NCI-H1436 treated with DMSO at 0.1 percent for 48 hours (cell line): Measurements from ENCODE around the gene DGUOK.

Source experiments
- DNase-seq: peaks from one replicate; lab custom pipeline; 2025; lab: John Stamatoyannopoulos, UW

Gene DGUOK

DNA sequence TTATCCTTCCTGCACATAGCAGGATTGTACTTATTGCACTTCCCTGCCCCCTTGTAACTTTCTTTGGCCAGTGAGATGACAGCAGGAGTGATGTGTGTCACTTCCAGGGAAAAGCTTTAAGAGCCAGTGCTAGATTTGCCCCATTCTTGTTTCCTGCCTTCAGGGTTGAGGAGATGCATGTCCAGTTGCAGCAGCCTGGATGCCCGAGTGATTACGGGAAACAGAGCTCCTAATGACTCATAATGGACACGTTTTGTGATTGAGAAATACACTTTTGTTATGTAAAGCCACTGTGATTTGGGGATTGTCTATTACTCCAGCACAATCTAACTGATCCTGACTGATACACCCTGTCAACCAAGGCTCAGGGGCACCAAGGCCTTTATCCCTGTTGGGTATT, 53.0 kb downstream of the DGUOK start:
- DNase-seq: no peak

DNA sequence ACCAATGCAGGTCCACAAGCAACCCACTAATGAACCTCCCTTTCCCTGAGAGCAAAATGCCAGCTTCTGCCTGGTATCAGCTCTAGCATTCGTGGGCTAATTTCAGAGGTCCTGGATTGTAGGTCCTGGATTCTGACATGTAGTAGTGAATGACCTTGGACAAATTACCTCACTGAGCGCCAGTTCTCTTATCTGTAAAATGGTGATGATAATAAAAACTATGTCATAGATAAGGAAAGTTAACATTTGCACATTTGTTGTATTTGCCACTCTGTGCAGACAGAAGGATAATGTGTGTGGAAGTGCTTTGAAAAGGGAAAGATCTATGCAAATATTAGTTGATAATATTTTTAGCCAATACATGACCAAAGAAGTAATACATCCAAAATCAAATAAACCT, 53.9 kb downstream of the DGUOK start:
- DNase-seq: no peak

- DNase-seq: no peak
Measured at GRCh38 chr2:73981081-73982001, 54.7 kb downstream of the DGUOK start.

DNA sequence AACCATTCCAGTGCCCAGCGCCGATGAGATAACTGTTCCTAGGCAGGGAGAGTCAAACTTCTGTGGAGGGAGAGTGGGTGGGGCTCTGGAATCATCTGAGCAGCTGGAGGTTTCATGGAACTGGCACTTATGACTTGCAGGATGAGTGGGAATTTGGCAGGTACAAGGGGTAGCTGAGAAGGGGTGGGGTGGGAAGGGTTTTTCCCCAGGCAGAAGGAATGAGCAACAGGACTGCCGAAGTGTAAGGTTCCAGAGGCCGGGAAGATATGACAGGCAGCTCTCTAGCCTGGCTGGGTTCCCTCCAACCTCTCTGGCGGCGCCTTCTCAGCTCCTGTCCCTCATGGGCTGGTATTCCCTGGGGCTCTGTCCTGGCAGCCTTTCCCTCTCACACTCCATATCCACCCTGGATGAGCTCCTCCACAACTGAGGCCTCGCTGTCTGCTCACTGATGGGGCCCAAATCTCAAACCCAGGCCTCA, 55.5 kb downstream of the DGUOK start:
- DNase-seq: no peak

DNA sequence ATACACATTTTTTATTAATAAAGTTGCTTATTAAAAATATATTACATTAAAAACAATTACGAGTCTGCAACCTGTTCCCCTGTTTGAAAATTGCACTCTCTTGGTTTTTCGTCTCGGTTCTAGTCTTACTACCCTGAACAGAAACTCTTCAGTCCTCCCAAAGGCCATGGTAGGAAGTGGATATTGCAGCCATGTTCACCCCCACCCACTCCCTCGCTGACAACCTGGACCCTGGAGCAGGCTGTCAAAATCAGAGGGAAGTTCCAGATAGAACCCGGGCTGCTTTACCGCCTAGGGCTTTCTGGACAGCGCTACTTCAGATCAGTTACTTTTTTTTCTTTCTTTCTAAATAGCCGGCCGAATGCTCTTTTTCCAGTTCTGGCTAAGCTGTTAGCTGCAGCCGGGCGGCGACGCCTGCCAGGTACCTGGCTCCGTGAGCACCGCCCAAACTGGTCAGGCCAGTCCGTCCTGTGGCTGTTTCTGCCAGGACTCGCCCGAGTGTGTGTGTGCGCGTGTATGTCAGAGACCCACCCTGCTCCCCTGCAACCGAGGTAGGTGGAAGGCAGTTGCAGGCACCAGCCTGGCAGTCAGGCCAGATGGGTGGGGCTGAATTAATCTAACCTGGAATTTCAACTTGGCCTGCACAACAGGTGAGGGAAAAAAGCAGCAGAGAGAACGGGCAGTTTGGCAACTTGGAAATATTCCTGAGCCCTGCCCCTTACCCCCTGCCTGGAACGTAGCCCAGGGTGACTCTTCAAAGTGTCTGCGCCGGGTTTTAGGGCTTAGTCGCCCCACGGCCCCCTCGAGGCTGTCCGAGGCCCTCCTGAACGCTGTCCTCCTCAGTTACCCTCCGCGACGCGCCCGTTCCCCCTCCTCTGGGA, 56.9 kb downstream of the DGUOK start:
- DNase-seq: no peak

GRCh38 chr2:73984203-73984921, 57.7 kb downstream of the DGUOK start, which contains the start of gene TET3:
TSS of gene TET3 (plus strand) at chr2:73984910. CDS start at chr2:73986404, 1,494 bp downstream.
- no peak for DNase-seq

DNA sequence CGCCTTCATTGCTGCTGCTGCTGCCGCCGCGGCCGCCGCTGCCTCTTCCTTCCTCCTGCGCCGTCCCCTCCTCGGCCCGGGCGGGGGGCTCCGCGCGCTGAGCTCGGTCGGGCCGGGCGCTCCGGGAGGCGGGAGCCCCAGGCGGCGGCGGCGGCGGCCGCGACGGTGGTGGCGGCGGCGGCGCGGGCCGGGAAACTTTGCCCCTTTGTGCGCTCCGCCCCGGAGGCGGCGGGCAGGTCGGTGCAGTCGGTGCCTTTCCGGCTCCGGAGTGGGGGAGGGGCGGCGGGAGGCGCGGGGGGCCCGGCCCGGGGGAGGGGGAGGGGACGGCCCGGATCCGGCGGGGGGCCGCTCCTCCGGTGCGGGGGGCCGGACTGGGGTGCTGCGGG, 58.2 kb downstream of the DGUOK start:
- DNase-seq: no peak

DNA sequence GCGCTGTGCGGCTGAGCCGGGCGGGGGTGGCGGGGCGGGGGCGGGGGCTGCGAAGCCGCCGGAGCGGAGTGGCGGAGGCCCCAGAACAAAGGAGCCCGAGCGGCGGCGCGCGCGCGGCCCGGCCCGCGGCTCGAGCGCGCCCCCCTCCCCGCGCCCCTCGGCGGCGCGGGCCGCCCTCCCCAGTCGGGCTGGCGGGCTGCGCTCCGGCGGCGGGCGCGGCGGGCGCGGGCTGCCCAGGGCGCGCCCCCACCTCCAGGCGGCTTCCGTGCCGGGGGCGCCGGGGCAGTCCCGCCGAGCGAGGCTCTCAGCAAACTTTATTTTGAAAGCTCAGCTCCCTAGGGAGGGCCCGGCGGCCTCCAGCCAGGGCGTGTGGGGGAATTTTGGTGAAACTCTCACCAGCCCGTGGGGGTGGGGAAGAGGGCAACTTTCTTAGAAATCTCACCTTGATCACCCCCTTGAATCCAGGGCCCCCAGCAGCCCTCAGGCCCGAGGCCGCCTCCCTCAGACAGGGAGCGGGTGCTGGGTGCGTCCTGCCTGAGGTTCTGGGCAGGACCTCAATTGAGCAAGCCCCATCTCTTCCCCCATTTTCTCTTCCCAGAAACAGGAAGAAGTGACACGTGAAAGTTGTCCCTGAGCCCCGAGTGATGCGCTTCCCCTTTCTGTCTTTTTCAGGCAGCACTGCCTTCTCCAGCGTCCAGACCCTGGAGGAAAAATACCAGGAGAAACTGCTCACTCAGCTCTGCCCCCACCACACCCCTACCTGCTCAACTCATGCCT, 58.8 kb downstream of the DGUOK start:
- no peak for DNase-seq

DNA sequence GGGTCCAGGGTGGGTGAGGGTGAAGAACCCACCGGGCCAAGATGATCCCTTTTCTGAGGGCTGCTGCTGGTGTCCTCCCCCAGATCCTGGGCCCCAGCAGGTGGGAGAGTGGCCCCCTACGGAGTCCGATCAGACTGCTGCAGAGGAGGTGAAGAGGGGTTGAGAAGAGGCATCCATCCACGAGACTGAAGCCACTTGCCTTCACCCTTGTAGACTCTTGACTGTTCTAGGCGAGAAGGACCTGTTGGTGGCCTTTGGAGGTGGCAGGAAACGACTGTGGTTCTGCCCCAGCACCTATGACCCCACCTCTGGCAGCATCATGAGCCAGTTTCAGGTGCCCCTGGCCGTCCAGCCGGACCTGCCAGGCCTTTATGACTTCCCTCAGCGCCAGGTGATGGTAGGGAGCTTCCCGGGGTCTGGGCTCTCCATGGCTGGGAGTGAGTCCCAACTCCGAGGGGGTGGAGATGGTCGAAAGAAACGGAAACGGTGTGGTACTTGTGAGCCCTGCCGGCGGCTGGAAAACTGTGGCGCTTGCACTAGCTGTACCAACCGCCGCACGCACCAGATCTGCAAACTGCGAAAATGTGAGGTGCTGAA, 59.5 kb downstream of the DGUOK start:
- no peak for DNase-seq

- no peak for DNase-seq
Measured at GRCh38 chr2:73987109-73987947, 60.6 kb downstream of the DGUOK start.

DNA sequence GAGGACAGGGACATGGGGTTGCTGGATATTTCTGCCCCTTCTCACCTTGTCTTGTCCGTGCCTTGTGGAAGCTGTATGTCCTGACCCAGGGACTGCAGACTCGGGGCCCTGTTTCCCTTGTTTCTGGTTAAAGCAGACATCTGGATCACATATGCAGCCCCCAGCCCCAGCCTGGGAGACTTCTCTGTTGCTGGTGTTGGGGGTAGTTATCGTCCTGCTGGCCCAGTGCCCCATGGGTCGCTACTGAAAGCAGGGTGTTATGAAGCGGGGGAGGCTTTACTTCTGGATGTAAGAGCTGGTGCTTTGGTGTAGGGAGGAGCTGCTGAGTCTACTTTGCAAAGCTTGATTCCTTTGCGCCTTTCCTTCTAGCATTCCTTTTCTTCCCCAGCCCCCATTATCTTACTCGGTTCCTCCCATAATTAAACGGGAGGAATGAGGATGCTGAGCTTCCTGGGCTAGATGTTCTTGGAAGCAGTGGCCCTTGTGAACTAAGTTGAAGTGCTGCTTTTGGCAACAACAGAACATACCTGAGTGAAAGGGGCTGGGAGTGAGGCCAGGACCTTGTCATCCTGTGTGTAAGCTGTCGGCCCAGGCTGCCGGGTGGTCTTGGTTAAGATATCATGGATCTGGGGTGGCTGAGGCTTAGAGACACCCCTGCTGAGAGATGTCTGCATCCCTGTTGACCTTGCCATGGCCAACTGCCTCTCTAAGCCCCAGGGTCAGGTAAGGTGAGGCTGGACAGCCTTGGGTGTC, 61.4 kb downstream of the DGUOK start:
- DNase-seq: no peak

DNA sequence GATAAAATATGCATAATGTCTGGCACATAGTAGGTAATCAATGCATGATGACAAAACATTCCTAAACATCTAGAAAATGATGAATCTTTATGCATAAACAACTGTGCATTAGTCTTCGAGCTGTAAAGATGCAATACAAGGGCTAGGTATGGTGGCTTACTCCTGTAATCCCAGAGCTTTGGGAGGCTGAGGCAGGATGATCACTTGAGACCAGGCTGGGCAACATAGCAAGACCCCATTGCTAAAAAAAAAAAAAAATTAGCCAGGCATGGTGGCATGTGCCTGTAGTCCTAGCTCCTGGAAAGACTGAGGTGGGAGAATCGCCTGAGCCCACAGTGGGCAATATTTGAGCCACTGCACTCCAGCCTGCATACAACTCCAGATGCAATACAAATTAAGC, 63.3 kb downstream of the DGUOK start:
- DNase-seq: no peak

GRCh38 chr2:73990531-73990930, 63.9 kb downstream of the DGUOK start:
- DNase-seq: no peak

DNA sequence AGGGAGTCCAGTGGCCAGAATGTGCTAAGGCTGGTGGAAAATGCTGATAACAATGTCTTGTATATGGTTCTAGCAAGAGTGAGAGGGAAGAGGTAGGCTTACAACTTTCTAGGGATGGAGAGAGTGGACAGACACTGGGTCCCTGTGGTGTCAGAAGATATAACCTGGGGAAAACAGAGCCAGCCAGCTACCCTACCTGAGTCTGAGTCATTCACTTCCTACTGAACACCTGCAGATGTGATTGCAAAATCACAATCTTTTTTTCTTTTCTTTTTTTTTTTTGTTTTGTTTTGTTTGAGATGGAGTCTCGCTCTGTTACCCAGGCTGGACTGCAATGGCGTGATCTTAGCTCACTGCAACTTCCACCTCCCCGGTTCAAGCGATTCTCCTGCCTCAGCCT, 65.4 kb downstream of the DGUOK start:
- DNase-seq: no peak

DNA sequence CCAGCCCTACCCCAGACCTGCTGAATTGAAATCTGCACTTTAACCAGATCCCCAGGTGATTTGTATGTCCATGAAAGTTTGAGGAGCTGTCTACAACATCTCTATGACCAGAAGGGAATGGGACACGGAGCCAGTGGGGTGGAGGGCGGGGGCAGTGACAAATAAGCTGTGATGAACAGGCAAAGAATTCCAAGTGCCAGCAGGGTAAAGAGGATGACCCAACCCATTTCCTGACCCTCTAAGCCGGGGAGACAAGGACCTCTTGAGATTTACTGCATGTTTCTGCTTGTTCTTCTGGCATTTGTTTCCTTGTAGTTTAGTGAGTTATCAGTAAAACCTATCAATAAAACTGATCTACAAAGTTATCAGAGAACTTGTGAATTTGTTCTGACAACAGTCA, 66.7 kb downstream of the DGUOK start:
- DNase-seq: no peak

GRCh38 chr2:73993778-73994177, 67.1 kb downstream of the DGUOK start:
- no peak for DNase-seq

- DNase-seq: no peak
Measured at GRCh38 chr2:73994178-73994831, 67.6 kb downstream of the DGUOK start.

GRCh38 chr2:73995810-73996209, 69.1 kb downstream of the DGUOK start:
- DNase-seq: no peak

DNA sequence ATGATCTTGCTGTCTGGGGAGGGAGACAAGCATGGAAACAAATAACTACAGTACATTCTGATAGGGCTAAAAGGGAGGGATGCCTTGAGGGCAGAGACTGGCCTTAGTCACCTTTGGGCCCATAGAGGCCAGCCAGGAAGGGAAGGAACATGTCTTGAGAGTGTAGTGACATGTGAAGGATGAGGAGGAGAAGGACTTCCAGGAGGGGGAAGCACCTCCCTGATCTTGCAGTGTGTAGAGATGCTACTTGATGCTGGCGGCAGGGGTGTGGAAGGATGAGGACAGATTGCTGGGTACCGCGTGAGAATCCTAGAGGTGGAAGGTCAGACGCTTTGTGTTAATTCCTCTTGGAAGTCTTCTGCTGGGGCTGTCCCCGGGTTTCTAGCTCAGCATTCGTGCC, 71.1 kb downstream of the DGUOK start:
- no peak for DNase-seq
